ENCODE measurements around the gene SDF4. TPM values are rescaled to one million over a fixed set of nuclear protein-coding genes. Genes with fewer than 3 reads are reported as not detected.

The SDF4 gene
- total RNA-seq, 1 donor from 2014 or later: 175 TPM

DNA sequence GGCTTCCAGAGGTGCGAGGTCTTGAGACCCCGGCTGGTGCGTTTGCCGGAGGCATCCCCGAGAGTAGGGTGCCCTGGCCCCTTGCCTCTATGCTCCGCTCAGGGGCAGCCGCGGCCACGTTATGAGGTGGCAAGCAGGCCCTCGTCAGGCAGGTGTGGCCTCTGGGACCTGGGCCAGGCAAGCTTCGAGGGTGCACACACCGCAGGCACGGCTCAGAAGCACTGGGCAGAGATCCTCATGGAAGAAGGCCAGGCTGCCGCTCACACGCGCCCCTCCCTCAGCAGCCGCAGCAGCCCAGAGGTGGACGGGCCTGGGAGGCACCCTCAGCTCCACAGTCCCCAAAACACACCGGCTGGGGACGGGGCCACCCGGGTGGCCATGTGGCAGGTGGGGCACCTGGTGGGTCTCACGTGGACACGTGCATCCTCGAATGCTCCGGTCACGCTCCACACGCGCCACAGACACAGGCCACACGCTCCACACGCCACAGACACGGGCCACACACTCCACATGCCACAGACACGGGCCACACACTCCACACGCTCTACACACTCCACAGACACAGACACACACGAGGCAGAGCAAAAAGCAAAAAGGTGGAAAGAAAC lies 6.5 kb downstream of the SDF4 start:
- DNase-seq (ENCODE audit: low read depth) (no peak), FAIRE-seq (no peak)
- H2AFZ ChIP-seq (ENCODE audit: low read depth, low read length): no peak overlapping the region
- no peak for TF ChIP-seq EZH2 (IDR thresholded peaks at IDR 0.05; ENCODE audit: insufficient read depth, low read length)
- TF ChIP-seq, protein P1, sequence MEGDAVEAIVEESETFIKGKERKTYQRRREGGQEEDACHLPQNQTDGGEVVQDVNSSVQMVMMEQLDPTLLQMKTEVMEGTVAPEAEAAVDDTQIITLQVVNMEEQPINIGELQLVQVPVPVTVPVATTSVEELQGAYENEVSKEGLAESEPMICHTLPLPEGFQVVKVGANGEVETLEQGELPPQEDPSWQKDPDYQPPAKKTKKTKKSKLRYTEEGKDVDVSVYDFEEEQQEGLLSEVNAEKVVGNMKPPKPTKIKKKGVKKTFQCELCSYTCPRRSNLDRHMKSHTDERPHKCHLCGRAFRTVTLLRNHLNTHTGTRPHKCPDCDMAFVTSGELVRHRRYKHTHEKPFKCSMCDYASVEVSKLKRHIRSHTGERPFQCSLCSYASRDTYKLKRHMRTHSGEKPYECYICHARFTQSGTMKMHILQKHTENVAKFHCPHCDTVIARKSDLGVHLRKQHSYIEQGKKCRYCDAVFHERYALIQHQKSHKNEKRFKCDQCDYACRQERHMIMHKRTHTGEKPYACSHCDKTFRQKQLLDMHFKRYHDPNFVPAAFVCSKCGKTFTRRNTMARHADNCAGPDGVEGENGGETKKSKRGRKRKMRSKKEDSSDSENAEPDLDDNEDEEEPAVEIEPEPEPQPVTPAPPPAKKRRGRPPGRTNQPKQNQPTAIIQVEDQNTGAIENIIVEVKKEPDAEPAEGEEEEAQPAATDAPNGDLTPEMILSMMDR (IDR thresholded peaks at IDR 0.05; ENCODE audit: insufficient read depth, low read depth, low read length): no peak
- Mint-ChIP-seq H3K4me3 (ENCODE audit: unreplicated experiment) (no peak overlapping the region), H3K9me3 (ENCODE audit: unreplicated experiment) (no peaks in the 10 kb centered on the region), H3K4me1 (ENCODE audit: low read depth, unreplicated experiment) (peaks cover 4% of the 10 kb centered on the region), H3K36me3 (ENCODE audit: low read depth, unreplicated experiment) (peaks cover 20% of the 10 kb centered on the region), H3K27ac (ENCODE audit: unreplicated experiment) (no peak overlapping the region), H3K27me3 (ENCODE audit: low read depth, unreplicated experiment) (no peaks in the 10 kb centered on the region)
- peaks cover 3% of the 10 kb centered on the region for H3K36me3 ChIP-seq (ENCODE audit: insufficient read depth, low read length)
- H3K4me1 ChIP-seq (ENCODE audit: insufficient read depth, low read length): peaks cover 8% of the 10 kb centered on the region
- H3K27ac ChIP-seq (ENCODE audit: low read depth, low read length): no peak overlapping the region
- H3K4me2 ChIP-seq (ENCODE audit: low read length): no peak overlapping the region
- H3K79me2 ChIP-seq (ENCODE audit: insufficient read depth, low read length): peaks cover 68% of the 10 kb centered on the region
- no peaks in the 10 kb centered on the region for H3K27me3 ChIP-seq (ENCODE audit: insufficient read depth, low read length)
- no peak overlapping the region for H3K9ac ChIP-seq (ENCODE audit: low read length)
- no peak overlapping the region for H3K4me3 ChIP-seq (ENCODE audit: insufficient read depth, low read depth, low read length)
- H4K20me1 ChIP-seq (ENCODE audit: insufficient read depth, low read length): peaks cover 69% of the 10 kb centered on the region
- no peaks in the 10 kb centered on the region for H3K9me3 ChIP-seq (ENCODE audit: insufficient read depth, low read depth, low read length)

DNA sequence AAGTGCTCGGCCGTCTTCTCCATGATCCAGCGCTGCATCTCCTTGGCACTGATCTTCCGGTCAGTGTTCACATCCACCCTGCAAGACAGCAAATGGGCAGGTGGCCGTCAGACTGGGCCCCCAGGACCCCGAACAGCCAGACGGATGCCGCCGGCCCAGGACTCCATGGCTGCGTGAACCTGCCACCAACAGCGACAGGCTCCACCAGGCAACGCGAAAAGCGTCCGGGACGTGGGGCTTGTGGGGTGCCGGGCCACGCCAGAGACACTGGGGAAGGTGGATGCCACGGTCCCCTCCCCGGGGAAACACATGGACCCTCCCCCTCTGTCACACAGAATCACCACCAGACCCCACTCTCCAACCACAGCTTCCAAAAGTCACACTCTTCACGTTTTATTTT lies 7.9 kb downstream of the SDF4 start:
- Mint-ChIP-seq H3K27me3 (ENCODE audit: low read depth, unreplicated experiment) (no peaks in the 10 kb centered on the region), H3K36me3 (ENCODE audit: low read depth, unreplicated experiment) (peaks cover 15% of the 10 kb centered on the region), H3K4me1 (ENCODE audit: low read depth, unreplicated experiment) (no peaks in the 10 kb centered on the region), H3K27ac (ENCODE audit: unreplicated experiment) (no peak overlapping the region), H3K9me3 (ENCODE audit: unreplicated experiment) (no peaks in the 10 kb centered on the region), H3K4me3 (ENCODE audit: unreplicated experiment) (no peak overlapping the region)
- Histone ChIP-seq H2AFZ (ENCODE audit: low read depth, low read length) (no peak overlapping the region), H3K27ac (ENCODE audit: low read depth, low read length) (no peak overlapping the region), H3K27me3 (ENCODE audit: insufficient read depth, low read length) (no peaks in the 10 kb centered on the region), H3K9me3 (ENCODE audit: insufficient read depth, low read depth, low read length) (no peaks in the 10 kb centered on the region), H4K20me1 (ENCODE audit: insufficient read depth, low read length) (peaks cover 57% of the 10 kb centered on the region), H3K9ac (ENCODE audit: low read length) (no peak overlapping the region), H3K4me1 (ENCODE audit: insufficient read depth, low read length) (no peaks in the 10 kb centered on the region), H3K4me2 (ENCODE audit: low read length) (no peak overlapping the region), H3K36me3 (ENCODE audit: insufficient read depth, low read length) (peaks cover 3% of the 10 kb centered on the region), H3K4me3 (ENCODE audit: insufficient read depth, low read depth, low read length) (no peak overlapping the region), H3K79me2 (ENCODE audit: insufficient read depth, low read length) (peaks cover 59% of the 10 kb centered on the region)
- DNase-seq (ENCODE audit: low read depth) (no peak), FAIRE-seq (no peak)
- TF ChIP-seq EZH2 (IDR thresholded peaks at IDR 0.05; ENCODE audit: insufficient read depth, low read length): no peak
- TF ChIP-seq, protein P1 (IDR thresholded peaks at IDR 0.05; ENCODE audit: insufficient read depth, low read depth, low read length): no peak

DNA sequence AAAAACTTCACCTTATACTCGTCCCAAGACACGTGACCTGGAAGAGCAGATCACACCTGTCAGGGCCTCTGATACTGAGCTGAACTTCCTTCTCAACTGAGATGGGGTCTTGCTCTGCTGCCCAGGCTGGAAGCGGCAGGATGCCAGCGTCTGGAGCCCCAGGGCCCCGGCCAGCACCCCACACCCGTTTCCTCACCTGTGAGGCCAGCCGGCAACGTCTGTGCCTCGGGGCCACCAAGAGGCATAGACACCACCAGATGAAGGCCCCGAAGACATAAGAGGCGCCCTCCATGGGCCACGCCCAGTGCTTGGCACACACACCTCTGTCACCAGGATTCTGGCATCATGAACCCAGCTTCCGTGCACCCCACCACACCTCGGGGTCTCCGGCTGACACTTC lies 8.5 kb downstream of the SDF4 start:
- H3K4me3 ChIP-seq (ENCODE audit: insufficient read depth, low read depth, low read length): no peak overlapping the region
- no peak overlapping the region for H3K27ac Mint-ChIP-seq (ENCODE audit: unreplicated experiment)
- no peaks in the 10 kb centered on the region for H3K27me3 Mint-ChIP-seq (ENCODE audit: low read depth, unreplicated experiment)
- H3K4me1 Mint-ChIP-seq (ENCODE audit: low read depth, unreplicated experiment): no peaks in the 10 kb centered on the region
- no peak for DNase-seq (ENCODE audit: low read depth)
- H3K36me3 ChIP-seq (ENCODE audit: insufficient read depth, low read length): peaks cover 5% of the 10 kb centered on the region
- H4K20me1 ChIP-seq (ENCODE audit: insufficient read depth, low read length): peaks cover 52% of the 10 kb centered on the region
- no peak overlapping the region for H3K27ac ChIP-seq (ENCODE audit: low read depth, low read length)
- H3K79me2 ChIP-seq (ENCODE audit: insufficient read depth, low read length): peaks cover 53% of the 10 kb centered on the region
- H3K9ac ChIP-seq (ENCODE audit: low read length): no peak overlapping the region
- H3K9me3 Mint-ChIP-seq (ENCODE audit: unreplicated experiment): no peaks in the 10 kb centered on the region
- no peak for TF ChIP-seq EZH2 (IDR thresholded peaks at IDR 0.05; ENCODE audit: insufficient read depth, low read length)
- TF ChIP-seq, protein P1 (IDR thresholded peaks at IDR 0.05; ENCODE audit: insufficient read depth, low read depth, low read length): no peak
- H3K4me1 ChIP-seq (ENCODE audit: insufficient read depth, low read length): no peaks in the 10 kb centered on the region
- peaks cover 15% of the 10 kb centered on the region for H3K36me3 Mint-ChIP-seq (ENCODE audit: low read depth, unreplicated experiment)
- H3K4me3 Mint-ChIP-seq (ENCODE audit: unreplicated experiment): no peak overlapping the region
- no peak overlapping the region for H2AFZ ChIP-seq (ENCODE audit: low read depth, low read length)
- H3K4me2 ChIP-seq (ENCODE audit: low read length): no peak overlapping the region
- FAIRE-seq: no peak
- no peaks in the 10 kb centered on the region for H3K27me3 ChIP-seq (ENCODE audit: insufficient read depth, low read length)
- no peaks in the 10 kb centered on the region for H3K9me3 ChIP-seq (ENCODE audit: insufficient read depth, low read depth, low read length)

Data from astrocyte (in vitro differentiated cells and primary cell).